CD4-positive, alpha-beta T cell (primary cell): ENCODE results near the gene CNGA3. TPM values are rescaled to one million over a fixed set of nuclear protein-coding genes. Genes with fewer than 3 reads are reported as not detected.

ENCODE experiments used
- ATAC-seq: fragments of 200-7000 bp; cut with Tn5 transposase; one replicate; pipeline ENCODE4 v1.10.0; 2022; ENCODE audit warnings: mild to moderate bottlenecking; ENCODE audit not compliant: poor library complexity
- CTCF ChIA-PET: fragments of 350-600 bp; sonication (Branson Sonifier 250); formaldehyde crosslinking; loops from one replicate; lab custom pipeline; 2021; ENCODE audit warnings: antibody characterized with exemption, inconsistent platforms; lab: Charles Lee
- POLR2A ChIA-PET: fragments of 350-600 bp; sonication (Branson Sonifier 250); formaldehyde crosslinking; loops from one replicate; lab custom pipeline; 2021; ENCODE audit warnings: antibody characterized with exemption, inconsistent platforms; lab: Charles Lee
- DNase-seq, 14 experiments: peaks; one replicate each; pipeline ENCODE4 v3.0.0-alpha.2; 2013 to 2020; ENCODE audit warnings: mixed read lengths in 2 of 14
- H3K27ac ChIP-seq, 2 donors: one replicate each; pipeline versions ENCODE4 v1.5.1 to v1.7.0; 2013; ENCODE audit warnings: low read length in 2 of 2, low read depth in 1 of 2, mild to moderate bottlenecking in 1 of 2
- H3K27me3 ChIP-seq, 2 experiments: 1 replicate in 1 of 2; 2 replicates in 1 of 2; pipeline versions ENCODE4 v1.6.1 to v1.7.0; 2013; ENCODE audit warnings: low read length in 2 of 2, control low read depth in 1 of 2, mild to moderate bottlenecking in 1 of 2, moderate library complexity in 1 of 2; ENCODE audit not compliant: insufficient read depth in 2 of 2, control insufficient read depth in 1 of 2
- H3K36me3 ChIP-seq: one replicate; pipeline ENCODE4 v1.6.1; 2013; ENCODE audit warnings: low read length, control low read depth; ENCODE audit not compliant: insufficient read depth
- H3K4me1 ChIP-seq: one replicate; pipeline ENCODE4 v1.6.1; 2013; ENCODE audit warnings: low read length, control low read depth; ENCODE audit not compliant: insufficient read depth
- H3K4me3 ChIP-seq: one replicate; pipeline ENCODE4 v1.5.1; 2013; ENCODE audit warnings: mild to moderate bottlenecking, low read length, moderate library complexity
- H3K9me3 ChIP-seq, 2 experiments: 1 replicate in 1 of 2; 2 replicates in 1 of 2; pipeline versions ENCODE4 v1.6.1 to v1.7.0; 2013; ENCODE audit warnings: low read length in 2 of 2, mild to moderate bottlenecking in 2 of 2, control low read depth in 1 of 2, moderate library complexity in 1 of 2; ENCODE audit not compliant: control insufficient read depth in 1 of 2, insufficient read depth in 1 of 2
- H3K27ac Mint-ChIP-seq: one replicate; pipeline ENCODE4 v1.8.0; 2020; ENCODE audit warnings: mixed read lengths
- H3K27me3 Mint-ChIP-seq: one replicate; pipeline ENCODE4 v1.8.0; 2021; ENCODE audit warnings: mixed read lengths
- H3K36me3 Mint-ChIP-seq: one replicate; pipeline ENCODE4 v1.8.0; 2021; ENCODE audit warnings: low read depth, mixed read lengths
- H3K4me1 Mint-ChIP-seq: one replicate; pipeline ENCODE4 v1.8.0; 2021; ENCODE audit warnings: low read depth, mixed read lengths
- H3K4me3 Mint-ChIP-seq: one replicate; pipeline ENCODE4 v1.8.0; 2020; ENCODE audit warnings: mild to moderate bottlenecking, mixed read lengths
- H3K9me3 Mint-ChIP-seq: one replicate; pipeline ENCODE4 v1.8.0; 2020; ENCODE audit warnings: mixed read lengths
- intact Hi-C, 2 experiments: fragments of 100-400 bp; cut with DNase I in 1 of 2; cut with micrococcal nuclease in 1 of 2; formaldehyde crosslinking; loops; one replicate each; pipeline versions ENCODE4 v1.15.1 to v1.9.0; 2023 to 2025; cut with DNase I, micrococcal nuclease
- total RNA-seq, 174 experiments: library from RNA in 2 of 174; stranded (reverse) in 2 of 174; gene quantifications; one replicate each; pipeline ENCODE4 v1.2.3 and lab custom pipeline; 2021 to 2026
- TF ChIP-seq, protein P1 (sequence below): fragments of 200-600 bp; IDR thresholded peaks from one replicate; pipeline ENCODE4 v1.8.0; 2022; ENCODE audit warnings: antibody characterized with exemption, mild to moderate bottlenecking

CNGA3 gene
- total RNA-seq, 2 experiments from 2014 or later = not detected

DNA sequence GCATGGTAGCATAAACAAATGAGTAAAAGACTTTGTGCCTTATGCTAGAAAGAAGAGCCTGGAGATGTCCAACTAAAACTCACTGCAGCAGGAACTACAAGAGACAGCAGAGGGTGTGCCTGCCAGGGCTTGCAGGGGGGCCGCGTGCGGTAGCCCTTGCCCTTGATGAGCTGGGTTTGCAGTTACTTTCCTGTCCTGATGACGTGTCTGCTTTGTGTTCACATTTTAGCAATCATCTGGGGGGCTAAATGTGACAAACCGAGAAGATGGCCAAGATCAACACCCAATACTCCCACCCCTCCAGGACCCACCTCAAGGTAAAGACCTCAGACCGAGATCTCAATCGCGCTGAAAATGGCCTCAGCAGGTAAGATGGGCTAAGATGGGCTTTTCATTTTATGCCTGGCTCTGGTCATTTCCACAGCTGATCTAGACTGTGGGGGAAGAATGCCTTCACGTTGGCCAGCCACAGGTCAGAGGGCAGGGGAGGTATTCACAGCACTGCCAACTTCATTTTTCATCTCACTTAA lies 23.5 kb downstream of the CNGA3 start:
- peaks cover 6 to 9% of the 10 kb centered on the region in 2 experiments for H3K27me3 ChIP-seq
- no peak for DNase-seq
- H3K4me3 ChIP-seq = no peak overlapping the region
- H3K27ac ChIP-seq = no peak overlapping the region
- Mint-ChIP-seq H3K27ac (no peak overlapping the region), H3K27me3 (peaks cover 50% of the 10 kb centered on the region), H3K36me3 (no peaks in the 10 kb centered on the region), H3K9me3 (peaks cover 5% of the 10 kb centered on the region), H3K4me3 (no peak overlapping the region), H3K4me1 (no peaks in the 10 kb centered on the region)
- TF ChIP-seq, protein P1, sequence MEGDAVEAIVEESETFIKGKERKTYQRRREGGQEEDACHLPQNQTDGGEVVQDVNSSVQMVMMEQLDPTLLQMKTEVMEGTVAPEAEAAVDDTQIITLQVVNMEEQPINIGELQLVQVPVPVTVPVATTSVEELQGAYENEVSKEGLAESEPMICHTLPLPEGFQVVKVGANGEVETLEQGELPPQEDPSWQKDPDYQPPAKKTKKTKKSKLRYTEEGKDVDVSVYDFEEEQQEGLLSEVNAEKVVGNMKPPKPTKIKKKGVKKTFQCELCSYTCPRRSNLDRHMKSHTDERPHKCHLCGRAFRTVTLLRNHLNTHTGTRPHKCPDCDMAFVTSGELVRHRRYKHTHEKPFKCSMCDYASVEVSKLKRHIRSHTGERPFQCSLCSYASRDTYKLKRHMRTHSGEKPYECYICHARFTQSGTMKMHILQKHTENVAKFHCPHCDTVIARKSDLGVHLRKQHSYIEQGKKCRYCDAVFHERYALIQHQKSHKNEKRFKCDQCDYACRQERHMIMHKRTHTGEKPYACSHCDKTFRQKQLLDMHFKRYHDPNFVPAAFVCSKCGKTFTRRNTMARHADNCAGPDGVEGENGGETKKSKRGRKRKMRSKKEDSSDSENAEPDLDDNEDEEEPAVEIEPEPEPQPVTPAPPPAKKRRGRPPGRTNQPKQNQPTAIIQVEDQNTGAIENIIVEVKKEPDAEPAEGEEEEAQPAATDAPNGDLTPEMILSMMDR = no peak
- intact Hi-C loops = no loop called here
- H3K36me3 ChIP-seq = no peaks in the 10 kb centered on the region
- ChIA-PET CTCF (no interaction called here), POLR2A (no interaction called here)
- H3K9me3 ChIP-seq = peaks cover 4 to 17% of the 10 kb centered on the region in 2 experiments
- no peaks in the 10 kb centered on the region for H3K4me1 ChIP-seq
- no peak for ATAC-seq

DNA sequence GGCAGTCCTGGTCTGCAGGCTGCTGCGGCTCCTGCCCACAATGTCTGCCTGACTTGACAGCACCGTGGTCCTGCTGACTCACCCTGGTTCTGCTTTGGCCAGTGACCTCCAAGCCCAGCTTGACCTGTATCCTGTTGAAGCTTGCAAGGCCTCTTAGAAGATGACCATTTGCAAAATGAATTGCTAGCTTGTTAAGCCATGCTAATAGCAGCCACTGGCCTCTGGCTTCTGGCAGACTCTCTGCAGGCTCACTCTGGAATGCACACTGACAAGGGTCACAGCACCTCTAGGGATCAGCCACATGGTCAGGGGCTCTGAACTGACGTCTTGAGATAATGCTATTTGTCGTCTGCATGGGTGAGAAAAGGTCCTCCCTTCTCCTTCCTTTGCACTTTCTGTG lies 25.9 kb downstream of the CNGA3 start:
- H3K4me1 Mint-ChIP-seq = no peaks in the 10 kb centered on the region
- Histone ChIP-seq H3K4me3 (no peak overlapping the region), H3K36me3 (no peaks in the 10 kb centered on the region), H3K4me1 (no peaks in the 10 kb centered on the region), H3K27me3 (peaks cover 6 to 21% of the 10 kb centered on the region in 2 experiments), H3K27ac (no peak overlapping the region), H3K9me3 (peaks cover 4 to 7% of the 10 kb centered on the region in 2 experiments)
- H3K36me3 Mint-ChIP-seq = no peaks in the 10 kb centered on the region
- no peak overlapping the region for H3K27ac Mint-ChIP-seq
- POLR2A ChIA-PET = no interaction called here
- CTCF ChIA-PET = no interaction called here
- ATAC-seq (no peak), DNase-seq (no peak)
- intact Hi-C loops = no loop called here
- no peak overlapping the region for H3K4me3 Mint-ChIP-seq
- H3K9me3 Mint-ChIP-seq = peaks cover 5% of the 10 kb centered on the region
- TF ChIP-seq, protein P1 = no peak
- H3K27me3 Mint-ChIP-seq = peaks cover 56% of the 10 kb centered on the region

DNA sequence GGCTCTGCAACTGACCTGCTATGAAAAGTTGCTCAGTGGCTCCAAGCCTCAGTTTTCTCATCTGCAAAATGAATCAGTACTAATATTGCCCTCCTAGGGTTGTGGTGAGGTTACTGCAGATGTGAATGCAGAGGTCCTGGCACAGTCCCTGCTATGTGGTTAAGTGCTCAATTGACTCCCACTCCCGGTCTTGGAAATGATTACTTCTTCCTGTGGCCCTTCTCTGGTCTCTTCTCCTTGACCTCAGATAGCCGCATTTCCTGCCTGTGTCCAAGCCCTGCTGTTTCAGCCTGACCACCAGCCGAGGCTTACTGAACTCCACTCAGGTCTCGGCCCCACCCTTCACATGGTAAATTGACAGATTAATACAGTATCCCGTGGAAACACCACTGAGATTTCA lies 26.3 kb downstream of the CNGA3 start:
- Mint-ChIP-seq H3K27ac (no peak overlapping the region), H3K4me3 (no peak overlapping the region), H3K27me3 (peaks cover 53% of the 10 kb centered on the region), H3K36me3 (no peaks in the 10 kb centered on the region), H3K9me3 (peaks cover 5% of the 10 kb centered on the region), H3K4me1 (no peaks in the 10 kb centered on the region)
- ChIA-PET POLR2A (no interaction called here), CTCF (no interaction called here)
- peaks cover 2% of the 10 kb centered on the region in 2 experiments for H3K9me3 ChIP-seq
- no peaks in the 10 kb centered on the region for H3K4me1 ChIP-seq
- DNase-seq (no peak), ATAC-seq (no peak)
- no peak overlapping the region for H3K27ac ChIP-seq
- intact Hi-C loops = no loop called here
- H3K36me3 ChIP-seq = no peaks in the 10 kb centered on the region
- H3K4me3 ChIP-seq = no peak overlapping the region
- peaks cover 6 to 20% of the 10 kb centered on the region in 2 experiments for H3K27me3 ChIP-seq
- TF ChIP-seq, protein P1 = no peak
